ENCODE measurements around the gene GPM6B.
A peak's percentile ranks its signal among the peaks of the same experiment; 100 is the strongest.
"Not testable (repeated sequence)": the region's sequence is repeated elsewhere in the genome, so short reads cannot be mapped to it uniquely, and the experiment has no call there.

The GPM6B gene

GRCh38 chrX:13764281-13764680 is 52.6 kb downstream of the GPM6B start:
- DNase-seq (ENCODE audit: low read depth) = no peak

GRCh38 chrX:13763489-13763888 is 53.4 kb downstream of the GPM6B start:
- no peak for DNase-seq (ENCODE audit: low read depth)

DNA sequence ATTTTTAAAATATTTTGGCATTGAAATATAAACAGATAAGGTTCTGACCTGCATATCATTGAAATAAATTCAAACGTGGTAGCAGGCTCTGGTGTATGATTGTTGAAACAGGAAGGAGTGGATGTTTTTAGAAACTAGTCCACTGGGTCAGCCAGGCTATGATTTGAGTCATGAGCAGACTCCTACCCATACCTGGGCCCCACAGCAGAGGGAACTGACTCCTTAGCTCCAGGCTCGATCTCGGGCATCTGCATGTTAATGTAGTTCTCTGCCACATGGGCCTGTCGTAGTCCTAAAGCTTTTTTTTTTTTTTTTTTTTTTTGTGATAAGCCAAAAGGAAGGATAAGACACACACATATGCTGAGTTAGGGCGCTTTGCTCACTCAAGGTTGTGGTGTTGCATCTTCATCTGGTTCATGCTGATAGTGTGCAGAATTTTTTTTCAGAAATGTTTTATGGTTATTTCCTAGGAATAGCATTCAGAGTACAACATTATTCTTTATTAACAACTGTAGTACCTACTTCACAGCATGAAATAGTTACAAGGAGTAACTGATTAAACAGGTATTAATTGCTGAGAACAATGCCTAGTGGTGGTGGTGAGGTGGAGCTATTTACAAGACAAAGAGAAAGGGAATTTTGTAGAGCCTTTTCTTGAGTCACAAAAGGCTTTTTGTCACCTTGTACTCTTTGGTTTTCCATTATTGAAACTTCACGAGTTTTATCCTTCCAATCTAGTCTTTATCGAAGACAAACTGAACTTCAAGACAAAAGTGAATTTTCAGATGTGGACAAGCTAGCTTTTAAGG is 55.1 kb downstream of the GPM6B start:
- DNase-seq (ENCODE audit: low read depth) = no peak

DNA sequence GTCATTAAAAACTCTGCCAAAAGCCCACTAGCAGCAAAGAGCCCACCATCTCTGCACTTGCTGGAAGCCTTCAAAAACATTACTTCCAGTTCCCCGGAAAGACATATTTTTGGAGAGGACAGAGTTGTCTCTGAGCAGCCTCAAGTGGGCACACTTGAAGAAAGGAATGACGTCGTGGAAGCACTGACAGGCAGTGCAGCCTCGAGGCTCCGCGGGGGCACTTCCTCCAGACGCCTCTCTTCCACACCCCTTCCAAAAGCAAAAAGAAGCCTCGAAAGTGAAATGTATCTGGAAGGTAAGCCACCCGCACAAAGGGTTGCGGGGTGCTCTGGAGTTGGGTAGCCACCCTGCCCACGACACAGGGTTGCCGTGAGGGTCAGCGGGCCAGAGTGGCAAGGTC is 56.5 kb downstream of the GPM6B start:
- no peak for DNase-seq (ENCODE audit: low read depth)

DNA sequence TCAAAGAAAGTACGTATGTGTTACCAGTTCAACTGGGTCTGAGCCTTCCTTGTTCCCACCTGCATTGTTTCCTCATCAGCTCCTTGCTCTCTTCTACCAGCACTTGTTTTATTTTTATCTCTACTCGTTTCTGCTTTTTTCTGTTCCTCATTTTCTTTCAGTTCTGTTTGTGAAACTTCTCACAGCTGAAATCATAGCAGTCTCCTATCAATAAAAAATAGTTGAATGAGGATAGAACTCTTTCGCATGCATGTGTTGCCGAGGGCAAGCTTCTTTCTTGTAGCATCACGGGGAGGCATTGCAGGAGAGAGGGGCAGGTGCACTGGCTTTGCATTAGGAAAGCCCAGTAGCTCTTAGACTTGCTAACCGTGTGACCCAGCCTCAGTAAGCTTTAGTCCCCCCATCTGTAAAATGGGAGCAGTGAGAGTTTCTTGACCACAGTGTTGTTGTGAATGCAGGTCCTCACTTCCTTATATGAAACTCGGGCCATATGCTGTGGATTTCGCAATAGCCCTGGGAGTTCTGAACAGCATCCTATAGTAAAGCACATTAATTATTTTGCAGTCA is 57.7 kb downstream of the GPM6B start:
- DNase-seq (ENCODE audit: low read depth) = no peak

DNA sequence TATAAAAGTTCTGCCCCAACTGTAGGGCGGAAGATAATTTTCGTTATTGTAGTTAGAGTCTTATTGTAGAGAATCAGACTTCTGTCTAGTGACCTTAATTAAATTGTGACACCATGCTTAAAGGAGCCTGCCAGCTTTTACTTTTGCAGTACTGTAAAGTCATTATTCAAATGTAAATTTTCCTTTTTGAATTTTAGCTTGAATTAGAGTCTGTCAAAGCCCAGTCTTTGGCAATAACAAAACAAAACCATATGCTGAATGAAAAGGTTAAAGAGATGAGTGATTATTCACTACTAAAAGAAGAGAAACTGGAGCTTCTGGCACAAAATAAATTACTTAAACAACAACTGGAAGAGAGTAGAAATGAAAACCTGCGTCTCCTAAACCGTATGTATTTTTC is 60.5 kb downstream of the GPM6B start:
- DNase-seq (ENCODE audit: low read depth) = no peak

GRCh38 chrX:13755254-13755653 is 61.6 kb downstream of the GPM6B start:
- DNase-seq (ENCODE audit: low read depth) = no peak

- no peak for DNase-seq (ENCODE audit: low read depth)
These were observed 62.1 kb downstream of the GPM6B start for GRCh38 chrX:13754765-13755164.

- DNase-seq (ENCODE audit: low read depth) = no peak
These were observed 64.2 kb downstream of the GPM6B start for GRCh38 chrX:13752646-13753045.

DNA sequence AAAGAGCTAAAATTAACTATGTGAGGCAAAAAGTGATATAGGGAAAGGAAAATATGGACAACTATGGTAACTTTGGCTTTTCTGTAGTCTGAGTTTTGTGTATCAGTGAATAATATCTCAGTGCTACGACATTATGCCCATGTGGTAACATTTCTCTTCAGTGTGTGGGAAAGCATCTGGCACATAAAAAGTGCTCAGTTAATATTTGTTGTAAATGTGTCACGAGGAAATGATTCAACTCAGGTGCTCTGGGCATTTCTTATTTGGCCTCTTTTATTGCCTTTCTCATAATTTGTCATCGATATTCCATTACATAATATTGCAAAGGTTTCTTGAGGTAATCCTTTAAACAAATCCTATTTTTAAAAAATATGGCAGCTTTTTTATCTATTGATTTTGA is 64.8 kb downstream of the GPM6B start:
- no peak for DNase-seq (ENCODE audit: low read depth)

- DNase-seq (ENCODE audit: low read depth) = no peak
These were observed 66.1 kb downstream of the GPM6B start for GRCh38 chrX:13750812-13751211.

DNA sequence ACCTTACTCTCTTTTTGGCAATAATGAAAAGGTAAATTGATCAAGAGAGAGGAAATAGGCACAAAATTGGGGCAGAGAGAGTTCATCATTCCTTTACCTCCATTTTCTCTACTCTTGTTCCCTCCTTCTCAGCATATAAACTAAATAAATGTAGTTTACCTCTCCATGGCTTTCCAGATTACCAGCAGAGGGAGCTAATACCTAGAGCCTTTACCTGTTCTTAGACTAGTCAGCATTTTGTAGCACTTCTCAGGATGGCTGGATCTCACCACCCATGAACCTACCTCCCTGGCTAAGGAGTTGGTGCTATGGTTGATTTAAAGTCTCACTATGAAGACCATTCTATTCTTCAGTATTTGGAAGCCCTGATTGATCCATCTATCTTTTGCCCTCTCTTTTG is 66.7 kb downstream of the GPM6B start:
- no peak for DNase-seq (ENCODE audit: low read depth)

DNA sequence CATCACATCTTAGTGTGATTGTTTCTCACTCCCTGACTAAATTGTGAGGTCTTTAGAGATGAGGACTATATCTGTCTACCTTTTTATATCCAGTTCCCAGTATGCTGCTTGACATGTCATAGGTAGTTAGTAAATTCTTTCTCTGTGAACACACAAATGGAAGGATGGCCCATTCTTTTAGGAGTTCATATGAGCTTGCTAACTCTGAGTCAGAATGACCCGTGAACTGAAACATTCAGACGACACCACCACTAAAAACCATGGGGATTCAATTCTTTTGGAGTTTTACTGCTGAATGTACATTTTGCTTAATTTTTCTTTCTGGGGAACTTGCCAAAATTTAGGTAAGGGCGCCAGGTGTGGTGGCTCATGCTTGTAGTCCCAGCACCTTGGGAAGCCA is 68.4 kb downstream of the GPM6B start:
- no peak for DNase-seq (ENCODE audit: low read depth)

DNA sequence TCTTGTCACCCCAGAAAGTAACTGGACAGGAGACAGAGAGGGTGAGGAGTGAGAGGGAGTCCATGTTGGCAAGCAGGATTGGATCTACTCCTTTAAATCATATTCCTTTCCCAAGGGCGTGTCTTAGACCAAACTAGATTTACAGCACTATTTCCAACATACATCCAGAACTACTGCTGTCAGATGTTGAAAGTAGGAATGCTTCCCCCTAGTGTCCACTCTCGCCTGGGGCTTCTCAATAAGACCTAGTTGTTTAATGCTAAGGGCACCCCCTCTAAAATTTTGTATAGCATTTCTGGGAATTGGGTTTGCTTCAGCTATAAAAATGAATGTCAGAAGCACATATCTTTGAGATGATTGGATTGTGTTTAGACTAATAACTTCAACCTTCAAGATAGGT is 69.1 kb downstream of the GPM6B start:
- no peak for DNase-seq (ENCODE audit: low read depth)

- peak; percentile 21 for DNase-seq (ENCODE audit: low read depth)
These were observed 74.3 kb downstream of the GPM6B start for GRCh38 chrX:13742397-13743176.

DNA sequence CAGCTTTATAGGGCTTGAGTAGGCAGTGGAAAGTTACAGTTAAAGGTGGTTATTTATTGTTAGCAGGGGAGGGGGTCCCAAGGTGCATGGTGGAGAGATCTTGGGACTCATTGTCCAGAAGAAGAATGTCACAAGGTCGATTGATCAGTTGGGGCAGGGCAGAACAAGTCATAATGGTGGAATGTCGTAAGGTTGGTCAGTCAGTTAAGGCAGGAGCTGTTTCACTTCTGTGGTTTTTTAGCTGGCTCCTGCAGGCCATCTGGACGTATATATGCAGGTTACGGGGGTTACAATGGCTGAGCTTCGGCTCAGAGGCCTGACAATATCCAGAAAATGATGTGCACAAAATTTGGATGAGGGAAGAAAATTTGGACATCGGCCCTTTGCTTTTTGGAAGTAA is 75.2 kb downstream of the GPM6B start:
- DNase-seq (ENCODE audit: low read depth) = no peak

GRCh38 chrX:13734278-13735172 is 82.4 kb downstream of the GPM6B start, which contains the start of the genes OFD1 and TRAPPC2:
TSS of gene OFD1 (plus strand) at chrX:13734748. CDS start at chrX:13735072, 324 bp downstream.
TSS of gene TRAPPC2 (minus strand) at chrX:13734620. CDS start at chrX:13719963, 14,657 bp downstream.
- DNase-seq (ENCODE audit: low read depth) = peak; percentile 79

DNA sequence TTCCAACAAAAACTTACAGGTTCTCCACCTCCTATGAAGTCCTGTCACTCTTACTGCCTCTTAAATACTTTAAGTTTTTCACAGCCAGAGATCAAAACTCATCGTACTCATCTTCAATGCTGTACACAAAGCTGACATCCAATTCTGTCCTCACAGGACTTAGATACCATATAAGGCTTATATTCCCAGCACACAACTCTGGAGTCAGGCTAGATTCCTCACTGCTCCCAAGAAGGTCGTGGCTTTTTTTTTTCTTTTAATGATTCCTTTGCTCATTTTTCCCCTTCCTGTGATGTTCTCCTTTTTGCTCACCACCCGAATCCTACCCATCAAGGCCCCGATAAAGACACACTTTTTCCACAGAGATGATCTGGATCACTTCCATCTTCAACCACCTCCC is 83.4 kb downstream of the GPM6B start:
- no peak for DNase-seq (ENCODE audit: low read depth)

- DNase-seq (ENCODE audit: low read depth) = no peak
These were observed 84.4 kb downstream of the GPM6B start for GRCh38 chrX:13732246-13733067.

DNA sequence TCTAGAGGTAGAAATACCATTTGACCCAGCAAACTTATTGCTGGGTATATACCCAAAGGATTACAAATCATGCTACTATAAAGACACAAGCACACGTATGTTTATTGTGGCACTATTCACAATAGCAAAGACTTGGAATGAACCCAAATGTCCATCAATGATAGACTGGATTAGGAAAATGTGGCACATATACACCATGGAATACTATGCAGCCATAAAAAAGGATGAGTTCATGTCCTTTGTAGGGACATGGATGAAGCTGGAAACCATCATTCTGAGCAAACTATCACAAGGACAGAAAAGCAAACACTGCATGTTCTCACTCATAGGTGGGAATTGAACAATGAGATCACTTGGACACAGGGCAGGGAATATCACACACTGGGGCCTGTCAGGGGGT is 86.4 kb downstream of the GPM6B start:
- not testable (repeated sequence) for DNase-seq (ENCODE audit: low read depth)

- DNase-seq (ENCODE audit: low read depth) = not testable (repeated sequence)
These were observed 90.3 kb downstream of the GPM6B start for GRCh38 chrX:13726583-13726982.
